Measurements from ENCODE around the gene NKX2-2. TPM values are rescaled to one million over a fixed set of nuclear protein-coding genes. Genes with fewer than 3 reads are reported as not detected.

Gene NKX2-2
- total RNA-seq, 4 donors from 2014 or later, result not detected

DNA sequence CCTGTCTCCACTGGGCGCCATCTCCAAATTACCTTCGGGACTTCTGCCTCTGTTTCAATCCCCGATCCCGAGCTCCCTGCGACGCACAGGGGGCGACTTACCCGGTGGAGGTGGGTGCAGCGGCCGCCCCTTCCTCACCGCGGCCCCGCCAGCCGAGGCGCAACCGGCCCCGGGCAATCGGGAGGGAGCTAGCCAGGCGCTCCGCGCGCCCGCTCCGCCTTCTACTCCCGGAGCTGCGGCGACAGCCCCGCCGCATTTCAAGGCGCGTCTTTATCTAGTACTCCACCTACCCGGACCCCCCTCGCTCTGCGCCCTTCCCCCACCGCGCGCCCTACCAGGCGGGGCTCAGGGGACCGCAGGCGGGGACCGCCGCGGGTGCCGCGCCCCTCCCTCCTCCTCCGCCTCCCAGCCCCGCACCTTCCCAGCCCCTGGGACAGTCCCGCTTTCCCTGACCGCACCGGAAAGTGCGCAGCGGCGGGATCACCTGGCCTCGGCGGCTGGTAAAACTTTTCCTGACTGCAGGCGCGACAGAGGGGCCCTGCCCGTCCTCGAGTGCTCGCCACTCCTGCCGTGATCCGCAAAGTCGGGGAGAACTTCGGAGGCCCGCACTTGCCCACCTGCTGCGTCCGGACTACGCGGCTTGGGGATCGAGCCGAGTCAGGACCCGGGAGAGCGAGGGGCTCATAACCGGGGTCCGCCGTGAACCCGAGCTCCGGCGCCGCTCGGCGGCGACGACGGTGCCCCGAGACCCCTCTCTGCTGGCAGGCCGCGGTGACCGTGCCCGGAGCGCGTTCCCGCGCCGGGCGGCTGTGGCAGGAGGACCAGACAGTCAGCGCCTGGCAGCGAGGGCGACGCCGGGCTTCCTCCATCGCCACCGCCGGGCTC is 8.0 kb upstream of the NKX2-2 start:
- intact Hi-C loops (cut with DNase I; ENCODE audit: low total_unique reads), result no loop called here
- no peak for DNase-seq (ENCODE audit: low spot score in 2 of 2)
- 1 to 2% methylated on average over 66 to 74 of the region's 104 CpGs for WGBS, 2 donors
- H3K4me3 ChIP-seq (ENCODE audit: low read depth, poor library complexity, severe bottlenecking), result no peak overlapping the region
- TF ChIP-seq, protein P1, sequence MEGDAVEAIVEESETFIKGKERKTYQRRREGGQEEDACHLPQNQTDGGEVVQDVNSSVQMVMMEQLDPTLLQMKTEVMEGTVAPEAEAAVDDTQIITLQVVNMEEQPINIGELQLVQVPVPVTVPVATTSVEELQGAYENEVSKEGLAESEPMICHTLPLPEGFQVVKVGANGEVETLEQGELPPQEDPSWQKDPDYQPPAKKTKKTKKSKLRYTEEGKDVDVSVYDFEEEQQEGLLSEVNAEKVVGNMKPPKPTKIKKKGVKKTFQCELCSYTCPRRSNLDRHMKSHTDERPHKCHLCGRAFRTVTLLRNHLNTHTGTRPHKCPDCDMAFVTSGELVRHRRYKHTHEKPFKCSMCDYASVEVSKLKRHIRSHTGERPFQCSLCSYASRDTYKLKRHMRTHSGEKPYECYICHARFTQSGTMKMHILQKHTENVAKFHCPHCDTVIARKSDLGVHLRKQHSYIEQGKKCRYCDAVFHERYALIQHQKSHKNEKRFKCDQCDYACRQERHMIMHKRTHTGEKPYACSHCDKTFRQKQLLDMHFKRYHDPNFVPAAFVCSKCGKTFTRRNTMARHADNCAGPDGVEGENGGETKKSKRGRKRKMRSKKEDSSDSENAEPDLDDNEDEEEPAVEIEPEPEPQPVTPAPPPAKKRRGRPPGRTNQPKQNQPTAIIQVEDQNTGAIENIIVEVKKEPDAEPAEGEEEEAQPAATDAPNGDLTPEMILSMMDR (IDR thresholded peaks at IDR 0.05), result no peak
- TF ChIP-seq POLR2A (IDR thresholded peaks at IDR 0.05), result no peak

GRCh38 chr20:21520702-21521595 is 7.1 kb upstream of the NKX2-2 start:
- WGBS, 2 donors, result 2 to 3% methylated on average over 36 to 52 of the region's 53 CpGs
- intact Hi-C loops (cut with DNase I; ENCODE audit: low total_unique reads), result no loop called here
- H3K4me3 ChIP-seq (ENCODE audit: low read depth, poor library complexity, severe bottlenecking), result no peak overlapping the region
- DNase-seq (ENCODE audit: low spot score in 2 of 2), result no peak
- no peak for TF ChIP-seq POLR2A (IDR thresholded peaks at IDR 0.05)
- TF ChIP-seq, protein P1 (IDR thresholded peaks at IDR 0.05), result no peak

GRCh38 chr20:21519136-21519584 is 5.3 kb upstream of the NKX2-2 start:
- H3K4me3 ChIP-seq (ENCODE audit: low read depth, poor library complexity, severe bottlenecking), result no peak overlapping the region
- intact Hi-C loops (cut with DNase I; ENCODE audit: low total_unique reads), result no loop called here
- TF ChIP-seq POLR2A (IDR thresholded peaks at IDR 0.05), result no peak
- TF ChIP-seq, protein P1 (IDR thresholded peaks at IDR 0.05), result no peak
- no peak for DNase-seq (ENCODE audit: low spot score in 2 of 2)
- 2 to 6% methylated on average over 14 of the region's 14 CpGs for WGBS, 2 donors

DNA sequence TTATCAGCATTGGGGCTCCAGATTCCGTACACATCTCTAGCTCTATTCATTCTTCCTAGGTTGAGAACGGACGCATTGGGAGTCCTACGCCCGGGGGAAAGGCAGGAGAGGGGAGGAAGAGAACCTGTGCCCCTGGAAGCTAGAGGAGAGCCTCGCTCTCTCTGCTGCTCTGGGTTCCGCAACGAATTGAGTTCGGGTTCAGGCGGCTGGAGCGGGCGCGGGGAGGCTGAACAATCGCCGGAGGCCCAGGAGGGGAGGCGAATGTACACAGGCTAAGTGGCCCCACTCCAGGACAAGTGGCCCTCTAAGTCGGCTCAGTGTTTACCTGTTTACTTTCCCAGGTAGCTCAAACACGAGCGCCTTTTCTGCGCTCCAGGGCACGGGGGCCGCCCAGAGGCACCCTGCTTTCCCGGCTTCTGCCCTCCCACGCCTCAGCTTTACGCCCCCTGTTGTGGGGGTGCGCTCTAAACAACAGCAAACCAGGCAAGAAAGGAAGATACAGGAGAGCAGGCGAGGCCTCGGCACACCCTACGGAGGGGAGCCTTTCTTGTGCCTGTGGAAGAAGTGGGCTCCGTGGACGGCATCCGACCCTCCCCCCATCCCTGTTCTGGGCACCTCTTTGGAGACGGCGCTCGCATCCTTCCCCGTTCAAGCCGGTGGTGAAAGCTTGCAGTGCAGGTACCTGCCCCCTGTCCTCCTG is 4.6 kb upstream of the NKX2-2 start:
- TF ChIP-seq POLR2A (IDR thresholded peaks at IDR 0.05), result no peak
- TF ChIP-seq, protein P1 (IDR thresholded peaks at IDR 0.05), result no peak
- no peak overlapping the region for H3K4me3 ChIP-seq (ENCODE audit: low read depth, poor library complexity, severe bottlenecking)
- DNase-seq (ENCODE audit: low spot score in 2 of 2), result no peak
- WGBS, 2 donors, result 2 to 6% methylated on average over 35 to 37 of the region's 37 CpGs
- intact Hi-C loops (cut with DNase I; ENCODE audit: low total_unique reads), result no loop called here

- TF ChIP-seq POLR2A (IDR thresholded peaks at IDR 0.05), result no peak
- TF ChIP-seq, protein P1 (IDR thresholded peaks at IDR 0.05), result no peak
- intact Hi-C loops (cut with DNase I; ENCODE audit: low total_unique reads), result no loop called here
- no peak for DNase-seq (ENCODE audit: low spot score in 2 of 2)
Observed at GRCh38 chr20:21517566-21518277, 3.9 kb upstream of the NKX2-2 start.

More at GRCh38 chr20:21517566-21518277, 3.9 kb upstream of the NKX2-2 start:
- no peak overlapping the region for H3K4me3 ChIP-seq (ENCODE audit: low read depth, poor library complexity, severe bottlenecking)
- 5 to 6% methylated on average over 29 to 32 of the region's 32 CpGs for WGBS, 2 donors

All from lower leg skin (tissue), 4 donors.